Measurements from ENCODE around the gene DMBT1. TPM values are rescaled to one million over a fixed set of nuclear protein-coding genes. Genes with fewer than 3 reads are reported as not detected.

Gene DMBT1
- total RNA-seq, 1 donor from 2014 or later = not detected

GRCh38 chr10:122524811-122525210, 35.7 kb upstream of the DMBT1 start:
- H3K4me3 ChIP-seq = no peak overlapping the region
- no peak for DNase-seq (ENCODE audit: extremely low spot score in 2 of 2)
- H3K36me3 ChIP-seq = no peaks in the 10 kb centered on the region
- no peaks in the 10 kb centered on the region for H3K27me3 ChIP-seq
- intact Hi-C loops (cut with DNase I) = no loop called here
- H3K9me3 ChIP-seq = no peaks in the 10 kb centered on the region
- no peak for TF ChIP-seq CTCF (IDR thresholded peaks at IDR 0.05)
- no peak for TF ChIP-seq POLR2AphosphoS5 (IDR thresholded peaks at IDR 0.05; ENCODE audit: insufficient read depth in 1 of 2, low read depth in 1 of 2)
- TF ChIP-seq POLR2A (IDR thresholded peaks at IDR 0.05) = no peak
- no peaks in the 10 kb centered on the region for H3K4me1 ChIP-seq
- H3K27ac ChIP-seq = no peak overlapping the region

DNA sequence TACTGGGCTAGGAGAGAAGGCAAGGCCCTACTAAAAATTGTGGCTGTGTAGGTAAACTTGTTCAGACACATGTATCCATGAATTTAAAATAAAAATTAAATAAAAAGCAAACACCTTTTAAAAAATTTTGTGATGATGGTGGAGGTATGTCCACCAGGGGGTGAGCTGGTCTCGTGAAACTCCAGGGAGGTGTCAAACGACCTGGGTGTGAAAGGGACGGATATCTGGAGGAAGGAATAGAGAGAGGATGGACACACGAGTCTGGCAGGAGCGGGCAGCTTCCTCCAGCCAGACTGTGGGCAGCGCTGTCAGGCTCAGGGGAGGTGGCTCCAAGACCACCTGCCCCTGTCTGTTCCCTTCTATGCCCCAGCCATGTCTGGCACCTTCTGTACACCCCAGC, 34.8 kb upstream of the DMBT1 start:
- TF ChIP-seq POLR2AphosphoS5 (IDR thresholded peaks at IDR 0.05; ENCODE audit: insufficient read depth in 1 of 2, low read depth in 1 of 2) = no peak
- TF ChIP-seq POLR2A (IDR thresholded peaks at IDR 0.05) = no peak
- peak in 1 of 3 experiments; percentile 23 for TF ChIP-seq CTCF (IDR thresholded peaks at IDR 0.05)
- Histone ChIP-seq H3K36me3 (no peaks in the 10 kb centered on the region), H3K27me3 (no peaks in the 10 kb centered on the region), H3K27ac (no peak overlapping the region), H3K4me1 (no peaks in the 10 kb centered on the region), H3K9me3 (no peaks in the 10 kb centered on the region), H3K4me3 (no peak overlapping the region)
- intact Hi-C loops (cut with DNase I) = no loop called here
- no peak for DNase-seq (ENCODE audit: extremely low spot score in 2 of 2)

DNA sequence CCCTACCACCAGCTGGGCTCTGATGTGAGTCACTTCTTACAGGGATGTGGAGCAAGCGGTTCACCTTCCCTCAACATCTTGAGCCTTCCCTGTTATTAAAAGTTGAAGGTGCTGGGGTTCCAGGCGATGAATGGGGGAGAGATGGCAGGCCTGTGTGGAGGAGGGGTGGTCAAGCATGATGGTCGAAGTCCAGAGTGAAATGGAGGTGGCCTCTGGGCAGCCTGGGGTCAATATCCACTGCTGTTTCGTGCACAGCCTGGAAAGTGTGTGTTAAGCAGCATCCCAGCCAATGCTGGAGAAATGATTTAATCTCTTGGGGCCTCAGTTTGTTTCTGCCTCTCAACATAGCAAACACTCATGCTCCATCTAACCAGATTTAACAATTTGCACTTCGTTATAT, 33.7 kb upstream of the DMBT1 start:
- intact Hi-C loops (cut with DNase I) = no loop called here
- no peak overlapping the region for H3K27ac ChIP-seq
- H3K36me3 ChIP-seq = no peaks in the 10 kb centered on the region
- H3K9me3 ChIP-seq = no peaks in the 10 kb centered on the region
- DNase-seq (ENCODE audit: extremely low spot score in 2 of 2) = no peak
- no peak overlapping the region for H3K4me3 ChIP-seq
- no peaks in the 10 kb centered on the region for H3K4me1 ChIP-seq
- no peaks in the 10 kb centered on the region for H3K27me3 ChIP-seq
- no peak for TF ChIP-seq CTCF (IDR thresholded peaks at IDR 0.05)
- no peak for TF ChIP-seq POLR2A (IDR thresholded peaks at IDR 0.05)
- no peak for TF ChIP-seq POLR2AphosphoS5 (IDR thresholded peaks at IDR 0.05; ENCODE audit: insufficient read depth in 1 of 2, low read depth in 1 of 2)

- Histone ChIP-seq H3K4me1 (no peaks in the 10 kb centered on the region), H3K36me3 (no peaks in the 10 kb centered on the region), H3K27me3 (no peaks in the 10 kb centered on the region), H3K9me3 (no peaks in the 10 kb centered on the region), H3K4me3 (no peak overlapping the region), H3K27ac (no peak overlapping the region)
- TF ChIP-seq POLR2AphosphoS5 (IDR thresholded peaks at IDR 0.05; ENCODE audit: insufficient read depth in 1 of 2, low read depth in 1 of 2) (peak in 1 of 2 donors; percentile 32), CTCF (IDR thresholded peaks at IDR 0.05) (no peak), POLR2A (IDR thresholded peaks at IDR 0.05) (no peak)
- no peak for DNase-seq (ENCODE audit: extremely low spot score in 2 of 2)
- intact Hi-C loops (cut with DNase I) = no loop called here
Observed at GRCh38 chr10:122530177-122530576, 30.4 kb upstream of the DMBT1 start.

DNA sequence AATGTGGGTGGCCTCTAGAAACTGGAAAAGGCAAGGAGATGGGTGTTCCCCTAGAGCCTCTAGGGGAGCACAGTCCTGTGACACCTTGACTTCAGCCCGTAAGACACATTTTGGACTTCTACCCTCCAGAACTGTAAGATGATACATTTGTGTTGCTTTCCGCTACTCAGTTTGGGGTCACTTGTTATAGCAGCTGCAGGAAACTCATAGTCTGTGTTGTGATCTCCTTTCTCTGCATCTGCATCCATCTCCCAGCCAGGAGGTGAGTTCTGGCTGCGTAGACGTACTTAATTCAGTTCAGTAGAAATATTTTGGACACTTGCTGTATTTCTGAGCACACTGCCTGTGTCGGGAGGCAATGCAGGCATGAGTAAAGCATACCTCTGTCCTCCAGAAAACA, 29.3 kb upstream of the DMBT1 start:
- no peaks in the 10 kb centered on the region for H3K9me3 ChIP-seq
- TF ChIP-seq POLR2A (IDR thresholded peaks at IDR 0.05) (no peak), POLR2AphosphoS5 (IDR thresholded peaks at IDR 0.05; ENCODE audit: insufficient read depth in 1 of 2, low read depth in 1 of 2) (no peak), CTCF (IDR thresholded peaks at IDR 0.05) (no peak)
- H3K4me3 ChIP-seq = no peak overlapping the region
- no peaks in the 10 kb centered on the region for H3K36me3 ChIP-seq
- no peaks in the 10 kb centered on the region for H3K27me3 ChIP-seq
- no peak for DNase-seq (ENCODE audit: extremely low spot score in 2 of 2)
- H3K4me1 ChIP-seq = no peaks in the 10 kb centered on the region
- intact Hi-C loops (cut with DNase I) = no loop called here
- H3K27ac ChIP-seq = no peak overlapping the region
